ENCODE data around the gene SHD.
A peak's percentile ranks its signal among the peaks of the same experiment; 100 is the strongest.

Gene SHD

GRCh38 chr19:4277191-4277696, 1.8 kb upstream of the SHD start:
- H2BK15ac ChIP-seq (ENCODE audit: low read length): peak overlapping the region; percentile 49
- H3K9ac ChIP-seq (ENCODE audit: low read depth, low read length, poor library complexity): no peak overlapping the region
- H3K4me2 ChIP-seq (ENCODE audit: insufficient read depth, low read length, poor library complexity, severe bottlenecking): no peak overlapping the region
- peaks cover 0 to 41% (median 12%) of the 10 kb centered on the region in 3 experiments for H3K27me3 ChIP-seq (ENCODE audit: control insufficient read depth in 3 of 3, insufficient read depth in 3 of 3, low read depth in 1 of 3, low read length in 3 of 3)
- WGBS, 2 donors (ENCODE audit: extremely low coverage in 2 of 2, insufficient read length in 2 of 2, insufficient replicate concordance in 1 of 2): no CpG with 5 or more reads among the region's 16 CpGs
- no peak overlapping the region for H2BK5ac ChIP-seq (ENCODE audit: low read length)
- no peaks in the 10 kb centered on the region for H3K36me3 ChIP-seq (replicated peaks in 1 of 2; ENCODE audit: control insufficient read depth in 2 of 2, insufficient read depth in 2 of 2, low read length in 2 of 2)
- no peaks in the 10 kb centered on the region for H3K9me3 ChIP-seq (replicated peaks in 1 of 2; ENCODE audit: control insufficient read depth in 2 of 2, insufficient read depth in 1 of 2, low read depth in 1 of 2, low read length in 2 of 2)
- no peak overlapping the region for H2BK120ac ChIP-seq (ENCODE audit: low read depth, low read length)
- H3K18ac ChIP-seq (ENCODE audit: low read length): peak overlapping the region; percentile 64
- H4K8ac ChIP-seq (ENCODE audit: low read depth, low read length): peak overlapping the region; percentile 65
- peaks cover 3 to 14% of the 10 kb centered on the region in 2 donors for H3K4me1 ChIP-seq (ENCODE audit: control insufficient read depth in 2 of 2, insufficient read depth in 1 of 2, low read depth in 1 of 2, low read length in 2 of 2)
- H2AK5ac ChIP-seq (ENCODE audit: low read depth, low read length): no peak overlapping the region
- no peak for DNase-seq (ENCODE audit: low spot score)
- no peak overlapping the region for H2BK12ac ChIP-seq (ENCODE audit: low read length)
- H3K14ac ChIP-seq (ENCODE audit: low read length): no peak overlapping the region
- peak overlapping the region; percentile 95 for H3K23ac ChIP-seq (ENCODE audit: low read depth, low read length, poor library complexity)
- no peaks in the 10 kb centered on the region for H3K79me1 ChIP-seq (ENCODE audit: low read depth, low read length)
- H4K91ac ChIP-seq (ENCODE audit: low read depth, low read length, poor library complexity): no peak overlapping the region
- no peak overlapping the region for H3K27ac ChIP-seq (replicated peaks; ENCODE audit: low read length)
- H3K4ac ChIP-seq (ENCODE audit: low read length): no peak overlapping the region
- H3K4me3 ChIP-seq (ENCODE audit: low read length in 2 of 2): no peak overlapping the region
- no peak overlapping the region for H2AFZ ChIP-seq (ENCODE audit: low read length)

- Histone ChIP-seq H3K27ac (replicated peaks; ENCODE audit: low read length) (no peak overlapping the region), H3K4me2 (ENCODE audit: insufficient read depth, low read length, poor library complexity, severe bottlenecking) (no peak overlapping the region)
These were observed 1.1 kb upstream of the SHD start for GRCh38 chr19:4278010-4278409.

GRCh38 chr19:4279267-4279529, 132 bp downstream of the SHD start:
- Histone ChIP-seq H3K14ac (ENCODE audit: low read length) (no peak overlapping the region), H2BK12ac (ENCODE audit: low read length) (no peak overlapping the region), H3K18ac (ENCODE audit: low read length) (peak overlapping the region; percentile 38), H2BK120ac (ENCODE audit: low read depth, low read length) (no peak overlapping the region), H4K8ac (ENCODE audit: low read depth, low read length) (no peak overlapping the region), H2AFZ (ENCODE audit: low read length) (peak overlapping the region; percentile 85), H2AK5ac (ENCODE audit: low read depth, low read length) (no peak overlapping the region), H3K4me1 (ENCODE audit: control insufficient read depth in 2 of 2, insufficient read depth in 1 of 2, low read depth in 1 of 2, low read length in 2 of 2) (peaks cover 3 to 14% of the 10 kb centered on the region in 2 donors), H3K27me3 (ENCODE audit: control insufficient read depth in 3 of 3, insufficient read depth in 3 of 3, low read depth in 1 of 3, low read length in 3 of 3) (peaks cover 0 to 45% (median 12%) of the 10 kb centered on the region in 3 experiments), H3K27ac (replicated peaks; ENCODE audit: low read length) (no peak overlapping the region), H4K91ac (ENCODE audit: low read depth, low read length, poor library complexity) (no peak overlapping the region), H2BK15ac (ENCODE audit: low read length) (no peak overlapping the region), H3K36me3 (replicated peaks in 1 of 2; ENCODE audit: control insufficient read depth in 2 of 2, insufficient read depth in 2 of 2, low read length in 2 of 2) (peaks cover 0 to 9% of the 10 kb centered on the region in 2 donors), H3K4me2 (ENCODE audit: insufficient read depth, low read length, poor library complexity, severe bottlenecking) (peak overlapping the region; percentile 71), H3K4ac (ENCODE audit: low read length) (no peak overlapping the region), H3K23ac (ENCODE audit: low read depth, low read length, poor library complexity) (no peak overlapping the region), H2BK5ac (ENCODE audit: low read length) (no peak overlapping the region), H3K4me3 (ENCODE audit: low read length in 2 of 2) (peak overlapping the region; percentile 65 to 69), H3K9me3 (replicated peaks in 1 of 2; ENCODE audit: control insufficient read depth in 2 of 2, insufficient read depth in 1 of 2, low read depth in 1 of 2, low read length in 2 of 2) (no peaks in the 10 kb centered on the region), H3K9ac (ENCODE audit: low read depth, low read length, poor library complexity) (no peak overlapping the region), H3K79me1 (ENCODE audit: low read depth, low read length) (no peaks in the 10 kb centered on the region)
- no peak for DNase-seq (ENCODE audit: low spot score)
- WGBS, 2 donors (ENCODE audit: extremely low coverage in 2 of 2, insufficient read length in 2 of 2, insufficient replicate concordance in 1 of 2): no CpG with 5 or more reads among the region's 30 CpGs

More at GRCh38 chr19:4278010-4278409, 1.1 kb upstream of the SHD start:
- WGBS, 2 donors (ENCODE audit: extremely low coverage in 2 of 2, insufficient read length in 2 of 2, insufficient replicate concordance in 1 of 2): no CpG with 5 or more reads among the region's 4 CpGs
- no peak overlapping the region for H3K4ac ChIP-seq (ENCODE audit: low read length)
- H3K14ac ChIP-seq (ENCODE audit: low read length): peak overlapping the region; percentile 56
- no peaks in the 10 kb centered on the region for H3K9me3 ChIP-seq (replicated peaks in 1 of 2; ENCODE audit: control insufficient read depth in 2 of 2, insufficient read depth in 1 of 2, low read depth in 1 of 2, low read length in 2 of 2)
- H2AK5ac ChIP-seq (ENCODE audit: low read depth, low read length): no peak overlapping the region
- H3K27me3 ChIP-seq (ENCODE audit: control insufficient read depth in 3 of 3, insufficient read depth in 3 of 3, low read depth in 1 of 3, low read length in 3 of 3): peaks cover 0 to 44% (median 12%) of the 10 kb centered on the region in 3 experiments
- H2BK120ac ChIP-seq (ENCODE audit: low read depth, low read length): no peak overlapping the region
- H3K79me1 ChIP-seq (ENCODE audit: low read depth, low read length): no peaks in the 10 kb centered on the region
- no peak overlapping the region for H2BK12ac ChIP-seq (ENCODE audit: low read length)
- H3K9ac ChIP-seq (ENCODE audit: low read depth, low read length, poor library complexity): no peak overlapping the region
- no peak overlapping the region for H2BK5ac ChIP-seq (ENCODE audit: low read length)
- H3K36me3 ChIP-seq (replicated peaks in 1 of 2; ENCODE audit: control insufficient read depth in 2 of 2, insufficient read depth in 2 of 2, low read length in 2 of 2): peaks cover 0 to 5% of the 10 kb centered on the region in 2 donors
- no peak overlapping the region for H2BK15ac ChIP-seq (ENCODE audit: low read length)
- peak overlapping the region; percentile 76 for H3K18ac ChIP-seq (ENCODE audit: low read length)
- H3K4me1 ChIP-seq (ENCODE audit: control insufficient read depth in 2 of 2, insufficient read depth in 1 of 2, low read depth in 1 of 2, low read length in 2 of 2): peaks cover 3 to 14% of the 10 kb centered on the region in 2 donors
- no peak overlapping the region for H4K8ac ChIP-seq (ENCODE audit: low read depth, low read length)
- DNase-seq (ENCODE audit: low spot score): no peak
- no peak overlapping the region for H4K91ac ChIP-seq (ENCODE audit: low read depth, low read length, poor library complexity)
- peak overlapping the region; percentile 85 for H2AFZ ChIP-seq (ENCODE audit: low read length)
- peak overlapping the region in 1 of 2 donors; percentile 65 for H3K4me3 ChIP-seq (ENCODE audit: low read length in 2 of 2)
- H3K23ac ChIP-seq (ENCODE audit: low read depth, low read length, poor library complexity): no peak overlapping the region

DNA sequence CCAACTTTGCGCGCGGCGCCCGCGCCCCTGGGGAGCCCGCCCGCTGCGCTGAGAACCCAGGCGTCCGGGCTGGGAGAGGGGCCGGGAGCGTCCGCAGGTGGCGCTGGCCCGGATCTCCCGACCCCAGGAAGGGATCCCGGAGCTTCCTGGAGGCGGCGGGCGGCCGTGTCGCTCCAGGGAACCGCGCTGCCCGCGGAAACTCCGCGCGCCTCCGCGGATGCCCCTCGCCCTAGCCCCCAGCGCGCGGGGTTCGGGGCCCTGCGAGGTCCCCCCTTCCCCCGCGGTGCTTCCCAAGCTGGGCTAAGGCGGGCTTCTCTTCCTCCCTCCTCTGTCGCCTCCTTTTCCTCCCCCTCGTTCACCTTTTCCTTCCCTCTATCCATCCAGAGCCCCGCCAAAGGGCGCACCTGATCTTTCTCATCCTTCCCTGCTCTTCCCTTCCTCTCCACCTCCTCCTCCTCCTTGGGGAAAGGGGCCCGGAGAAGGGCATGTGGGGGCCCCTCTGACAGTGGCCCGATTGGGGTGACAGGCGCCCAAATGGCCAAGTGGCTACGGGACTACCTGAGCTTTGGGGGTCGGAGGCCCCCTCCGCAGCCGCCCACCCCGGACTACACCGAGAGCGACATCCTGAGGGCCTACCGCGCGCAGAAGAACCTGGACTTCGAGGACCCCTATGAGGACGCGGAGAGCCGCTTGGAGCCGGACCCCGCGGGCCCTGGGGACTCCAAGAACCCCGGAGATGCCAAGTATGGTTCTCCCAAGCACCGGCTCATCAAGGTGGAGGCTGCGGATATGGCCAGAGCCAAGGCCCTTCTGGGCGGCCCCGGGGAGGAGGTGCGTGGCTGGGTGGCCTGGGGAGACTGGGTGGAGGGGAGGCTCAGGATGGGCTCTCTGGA, 710 bp downstream of the SHD start:
- H3K23ac ChIP-seq (ENCODE audit: low read depth, low read length, poor library complexity): no peak overlapping the region
- H3K27me3 ChIP-seq (ENCODE audit: control insufficient read depth in 3 of 3, insufficient read depth in 3 of 3, low read depth in 1 of 3, low read length in 3 of 3): peaks cover 0 to 45% (median 12%) of the 10 kb centered on the region in 3 experiments
- H2BK12ac ChIP-seq (ENCODE audit: low read length): no peak overlapping the region
- H4K91ac ChIP-seq (ENCODE audit: low read depth, low read length, poor library complexity): no peak overlapping the region
- no peak overlapping the region for H2BK5ac ChIP-seq (ENCODE audit: low read length)
- peaks cover 0 to 14% of the 10 kb centered on the region in 2 donors for H3K36me3 ChIP-seq (replicated peaks in 1 of 2; ENCODE audit: control insufficient read depth in 2 of 2, insufficient read depth in 2 of 2, low read length in 2 of 2)
- H3K79me1 ChIP-seq (ENCODE audit: low read depth, low read length): no peaks in the 10 kb centered on the region
- peak overlapping the region; percentile 65 to 69 for H3K4me3 ChIP-seq (ENCODE audit: low read length in 2 of 2)
- peak overlapping the region; percentile 58 for H2BK15ac ChIP-seq (ENCODE audit: low read length)
- peak overlapping the region; percentile 92 for H2AK5ac ChIP-seq (ENCODE audit: low read depth, low read length)
- H4K8ac ChIP-seq (ENCODE audit: low read depth, low read length): no peak overlapping the region
- peaks cover 4 to 14% of the 10 kb centered on the region in 2 donors for H3K4me1 ChIP-seq (ENCODE audit: control insufficient read depth in 2 of 2, insufficient read depth in 1 of 2, low read depth in 1 of 2, low read length in 2 of 2)
- peak overlapping the region; percentile 85 for H2AFZ ChIP-seq (ENCODE audit: low read length)
- DNase-seq (ENCODE audit: low spot score): no peak
- H3K9me3 ChIP-seq (replicated peaks in 1 of 2; ENCODE audit: control insufficient read depth in 2 of 2, insufficient read depth in 1 of 2, low read depth in 1 of 2, low read length in 2 of 2): no peaks in the 10 kb centered on the region
- no peak overlapping the region for H3K9ac ChIP-seq (ENCODE audit: low read depth, low read length, poor library complexity)
- H3K14ac ChIP-seq (ENCODE audit: low read length): no peak overlapping the region
- H3K4ac ChIP-seq (ENCODE audit: low read length): no peak overlapping the region
- H3K4me2 ChIP-seq (ENCODE audit: insufficient read depth, low read length, poor library complexity, severe bottlenecking): peak overlapping the region; percentile 71
- no peak overlapping the region for H3K27ac ChIP-seq (replicated peaks; ENCODE audit: low read length)
- WGBS, 2 donors (ENCODE audit: extremely low coverage in 2 of 2, insufficient read length in 2 of 2, insufficient replicate concordance in 1 of 2): no CpG with 5 or more reads among the region's 71 CpGs
- peak overlapping the region; percentile 87 for H3K18ac ChIP-seq (ENCODE audit: low read length)
- H2BK120ac ChIP-seq (ENCODE audit: low read depth, low read length): peak overlapping the region; percentile 87
